Cardiac ventricle fibroblast (primary cell): ENCODE results near the gene PCDHGC4. TPM values are rescaled to one million over a fixed set of nuclear protein-coding genes. Genes with fewer than 3 reads are reported as not detected.

Experiments
- total RNA-seq: library from RNA; depleted of rRNA; stranded (reverse); fragments of >200 nt; gene quantifications from 2 replicates; pipeline ENCODE4 v1.2.3, GENCODE V29; 2015

PCDHGC4 gene
- total RNA-seq: 1.1 and 26.8 TPM in 2 replicates

GRCh38 chr5:141484641-141485311 is at the start of gene PCDHGC4:
PCDHGC4 (plus strand) TSS chr5:141485030; CDS start chr5:141485174, 144 bp downstream.

GRCh38 chr5:141475625-141476131 is 9.2 kb upstream of the PCDHGC4 start, which contains the start of gene PCDHGC3:
PCDHGC3 (plus strand) TSS chr5:141475966; CDS start chr5:141476117, 151 bp downstream.

GRCh38 chr5:141488591-141489561 is 4.0 kb downstream of the PCDHGC4 start, which contains the start of gene PCDHGC5:
PCDHGC5 (plus strand) TSS chr5:141489081; CDS start chr5:141489241, 160 bp downstream.

Other genes starting within 250 kb of the PCDHGC4 start
- gene PCDHB15, start 239.6 kb upstream of the PCDHGC4 start, total RNA-seq: 1.6 and 1.7 TPM in 2 replicates
- gene SLC25A2, start 181.0 kb upstream of the PCDHGC4 start, total RNA-seq: 0.12 TPM in 1 of 2 replicates, not detected in the other
- 47.1 and 52.2 TPM in 2 replicates for gene TAF7, start 164.2 kb upstream of the PCDHGC4 start, total RNA-seq
- gene PCDHGA1, start 154.5 kb upstream of the PCDHGC4 start, total RNA-seq: 0.19 and 1.3 TPM in 2 replicates
- gene PCDHGA2, start 146.3 kb upstream of the PCDHGC4 start, total RNA-seq: 3.5 and 5.2 TPM in 2 replicates
- gene PCDHGA3, start 141.2 kb upstream of the PCDHGC4 start, total RNA-seq: 5.1 and 8.1 TPM in 2 replicates
- gene PCDHGB1, start 134.9 kb upstream of the PCDHGC4 start, total RNA-seq: 1.6 and 2.6 TPM in 2 replicates
- 5.8 and 6.8 TPM in 2 replicates for gene PCDHGA4, start 130.0 kb upstream of the PCDHGC4 start, total RNA-seq
- 4.5 and 6.7 TPM in 2 replicates for gene PCDHGB2, start 125.0 kb upstream of the PCDHGC4 start, total RNA-seq
- gene PCDHGA5, start 120.9 kb upstream of the PCDHGC4 start, total RNA-seq: 3.0 and 3.1 TPM in 2 replicates
- 3.2 and 3.8 TPM in 2 replicates for gene PCDHGB3, start 114.8 kb upstream of the PCDHGC4 start, total RNA-seq
- gene PCDHGA6, start 111.1 kb upstream of the PCDHGC4 start, total RNA-seq: 6.9 and 10.2 TPM in 2 replicates
- 9.9 and 10.7 TPM in 2 replicates for gene PCDHGA7, start 102.3 kb upstream of the PCDHGC4 start, total RNA-seq
- 14.1 and 14.6 TPM in 2 replicates for gene PCDHGB4, start 97.3 kb upstream of the PCDHGC4 start, total RNA-seq
- gene PCDHGA8, start 92.4 kb upstream of the PCDHGC4 start, total RNA-seq: 1.4 and 1.5 TPM in 2 replicates
- 32.0 and 38.0 TPM in 2 replicates for gene PCDHGB5, start 87.1 kb upstream of the PCDHGC4 start, total RNA-seq
- 5.3 and 6.2 TPM in 2 replicates for gene PCDHGA9, start 82.3 kb upstream of the PCDHGC4 start, total RNA-seq
- 2.6 and 3.6 TPM in 2 replicates for gene PCDHGB6, start 77.0 kb upstream of the PCDHGC4 start, total RNA-seq
- 8.7 and 11.3 TPM in 2 replicates for gene PCDHGA10, start 72.0 kb upstream of the PCDHGC4 start, total RNA-seq
- gene PCDHGB7, start 67.4 kb upstream of the PCDHGC4 start, total RNA-seq: 19.9 and 21.6 TPM in 2 replicates
- 15.6 and 18.8 TPM in 2 replicates for gene PCDHGA11, start 64.0 kb upstream of the PCDHGC4 start, total RNA-seq
- gene PCDHGA12, start 54.5 kb upstream of the PCDHGC4 start, total RNA-seq: 41.9 and 43.9 TPM in 2 replicates
- 95.9 and 108 TPM in 2 replicates for gene PCDHGC3, start 9.1 kb upstream of the PCDHGC4 start, total RNA-seq
- 2.1 and 2.9 TPM in 2 replicates for gene PCDHGC5, start 4.1 kb downstream of the PCDHGC4 start, total RNA-seq
- 26.5 and 32.1 TPM in 2 replicates for gene DIAPH1, start 134.0 kb downstream of the PCDHGC4 start, total RNA-seq
- gene HDAC3, start 151.8 kb downstream of the PCDHGC4 start, total RNA-seq: 32.7 and 38.1 TPM in 2 replicates
- gene RELL2, start 152.0 kb downstream of the PCDHGC4 start, total RNA-seq: 0.44 and 1.9 TPM in 2 replicates
- gene FCHSD1, start 166.4 kb downstream of the PCDHGC4 start, total RNA-seq: 6.5 and 6.7 TPM in 2 replicates
- gene ARAP3, start 197.2 kb downstream of the PCDHGC4 start, total RNA-seq: 6.2 and 7.1 TPM in 2 replicates